WTC11 (cell line): ENCODE measurements around the gene PPP3CB. TPM values are rescaled to one million over a fixed set of nuclear protein-coding genes. Genes with fewer than 3 reads are reported as not detected.

ENCODE experiments used
- ATAC-seq: fragments of 200-7000 bp; cut with Tn5 transposase; 2 replicates; pipeline ENCODE4 v1.10.0; 2021; ENCODE audit warnings: mild to moderate bottlenecking, moderate library complexity
- CTCF ChIA-PET: fragments of 300-600 bp; sonication (Branson Sonifier 250); formaldehyde crosslinking; loops from one replicate; lab custom pipeline; 2021; ENCODE audit warnings: antibody characterized with exemption; lab: Charles Lee
- POLR2A ChIA-PET: fragments of 350-600 bp; sonication (Branson Sonifier 250); formaldehyde crosslinking; loops from one replicate; lab custom pipeline; 2021; ENCODE audit warnings: antibody characterized with exemption; lab: Charles Lee
- DNase-seq: peaks from one replicate; pipeline ENCODE4 v3.0.0; 2021; ENCODE audit warnings: low spot score
- H3K27ac Mint-ChIP-seq: 2 replicates; pipeline ENCODE4 v1.8.0; 2021; ENCODE audit warnings: mixed read lengths
- H3K27me3 Mint-ChIP-seq: 2 replicates; pipeline ENCODE4 v1.8.0; 2021; ENCODE audit warnings: low read depth, mild to moderate bottlenecking, moderate library complexity, mixed read lengths
- H3K36me3 Mint-ChIP-seq: 2 replicates; pipeline ENCODE4 v1.8.0; 2021; ENCODE audit warnings: mixed read lengths
- H3K4me1 Mint-ChIP-seq: 2 replicates; pipeline ENCODE4 v1.8.0; 2022; ENCODE audit warnings: mixed read lengths
- H3K4me3 Mint-ChIP-seq: 2 replicates; pipeline ENCODE4 v1.8.0; 2021; ENCODE audit warnings: mild to moderate bottlenecking, moderate library complexity, mixed read lengths
- H3K9me3 Mint-ChIP-seq: 2 replicates; pipeline ENCODE4 v1.8.0; 2021; ENCODE audit warnings: mixed read lengths
- AR ChIP-seq: fragments of 250-450 bp; sonication (Bioruptor Pico); IDR thresholded peaks from 2 replicates; pipeline ENCODE4 v1.9.0; 2021; ENCODE audit warnings: mild to moderate bottlenecking
- ATF3 ChIP-seq: sonication (generic); formaldehyde crosslinking; conservative IDR thresholded peaks from 2 replicates; pipeline ENCODE4 v1.8.1; 2022; ENCODE audit warnings: mild to moderate bottlenecking, missing genetic modification reagents
- E2F4 ChIP-seq: sonication (generic); formaldehyde crosslinking; IDR thresholded peaks from 2 replicates; pipeline ENCODE4 v1.8.1; 2022; ENCODE audit warnings: low read depth, mild to moderate bottlenecking, moderate library complexity, missing genetic modification reagents, borderline replicate concordance
- GRHL2 ChIP-seq: fragments of 250-450 bp; sonication (Bioruptor Pico); IDR thresholded peaks from 2 replicates; pipeline ENCODE4 v1.8.0; 2022; ENCODE audit warnings: mild to moderate bottlenecking, moderate library complexity; ENCODE audit not compliant: insufficient replicate concordance, severe bottlenecking
- IRF2 ChIP-seq: sonication (generic); formaldehyde crosslinking; IDR thresholded peaks from 2 replicates; pipeline ENCODE4 v1.8.0; 2022; ENCODE audit warnings: low read depth, missing genetic modification reagents, borderline replicate concordance
- JAZF1 ChIP-seq: fragments of 250-450 bp; sonication (Bioruptor Pico); IDR thresholded peaks from 2 replicates; pipeline ENCODE4 v1.9.0; 2021; ENCODE audit warnings: moderate library complexity, mild to moderate bottlenecking, inconsistent platforms
- SMAD4 ChIP-seq: sonication (generic); formaldehyde crosslinking; IDR thresholded peaks from 2 replicates; pipeline ENCODE4 v1.8.0; 2022; ENCODE audit warnings: mild to moderate bottlenecking, missing genetic modification reagents
- SOX15 ChIP-seq: fragments of 250-450 bp; sonication (Bioruptor Pico); IDR thresholded peaks from 2 replicates; pipeline ENCODE4 v1.9.0; 2021; ENCODE audit warnings: mild to moderate bottlenecking
- TCF7 ChIP-seq: sonication (generic); formaldehyde crosslinking; IDR thresholded peaks from 2 replicates; pipeline ENCODE4 v1.8.0; 2022; ENCODE audit warnings: mild to moderate bottlenecking, low read depth, missing genetic modification reagents, moderate library complexity
- USF1 ChIP-seq: sonication (generic); formaldehyde crosslinking; IDR thresholded peaks from 2 replicates; pipeline ENCODE4 v1.8.0; 2022; ENCODE audit warnings: mild to moderate bottlenecking, missing genetic modification reagents
- ZNF423 ChIP-seq: fragments of 250-450 bp; sonication (Bioruptor Pico); IDR thresholded peaks from 2 replicates; pipeline ENCODE4 v2.1.2; 2022; ENCODE audit warnings: mild to moderate bottlenecking, moderate library complexity
- ZNF512 ChIP-seq: sonication (generic); formaldehyde crosslinking; IDR thresholded peaks from 2 replicates; pipeline ENCODE4 v1.8.1; 2022; ENCODE audit warnings: missing genetic modification reagents, borderline replicate concordance
- ZSCAN18 ChIP-seq: fragments of 250-450 bp; sonication (Bioruptor Pico); IDR thresholded peaks from 2 replicates; pipeline ENCODE4 v2.1.2; 2022; ENCODE audit warnings: mild to moderate bottlenecking, moderate library complexity
- total RNA-seq: library from RNA; stranded (reverse); gene quantifications from 3 replicates; pipeline ENCODE4 v1.2.3, GENCODE V29; 2021

PPP3CB gene
- total RNA-seq, 1 experiment from 2014 or later = 30.0 TPM

GRCh38 chr10:73485320-73485719, 10.5 kb downstream of the PPP3CB start (continued):
- TF ChIP-seq USF1 (CRISPR knock-in tag) (no peak), SMAD4 (CRISPR knock-in tag) (no peak)

- H3K4me3 Mint-ChIP-seq = no peak overlapping the region
- no peak for DNase-seq
- ATAC-seq = no peak
- 0 out of 2 replicates have a peak, but pooled peaks cover 4% of the 10 kb centered on the region for H3K9me3 Mint-ChIP-seq
- H3K27ac Mint-ChIP-seq = no peak overlapping the region
- no peaks in the 10 kb centered on the region for H3K4me1 Mint-ChIP-seq
- peaks cover 34% of the 10 kb centered on the region for H3K36me3 Mint-ChIP-seq
- TF ChIP-seq AR (no peak), ZSCAN18 (CRISPR knock-in tag) (no peak), ZNF512 (CRISPR knock-in tag) (no peak), IRF2 (CRISPR knock-in tag) (no peak), ZNF423 (CRISPR knock-in tag) (no peak), E2F4 (CRISPR knock-in tag) (no peak), USF1 (CRISPR knock-in tag) (no peak)
- POLR2A ChIA-PET = no interaction called here
- H3K27me3 Mint-ChIP-seq = no peaks in the 10 kb centered on the region
- CTCF ChIA-PET = no interaction called here
These were observed 15.7 kb downstream of the PPP3CB start for GRCh38 chr10:73480158-73480557.

- Mint-ChIP-seq H3K36me3 (peaks cover 42% of the 10 kb centered on the region), H3K27ac (no peak overlapping the region), H3K9me3 (0 out of 2 replicates have a peak, but pooled peaks cover 4% of the 10 kb centered on the region), H3K4me1 (no peaks in the 10 kb centered on the region), H3K27me3 (no peaks in the 10 kb centered on the region), H3K4me3 (no peak overlapping the region)
- CTCF ChIA-PET = no interaction called here
- ATAC-seq = no peak
- POLR2A ChIA-PET = no interaction called here
- DNase-seq = no peak
- TF ChIP-seq JAZF1 (CRISPR knock-in tag) (no peak), GRHL2 (CRISPR knock-in tag) (no peak), TCF7 (CRISPR knock-in tag) (no peak), SOX15 (no peak), ATF3 (CRISPR knock-in tag) (no peak), ZNF512 (CRISPR knock-in tag) (no peak)
These were observed 17.2 kb downstream of the PPP3CB start for GRCh38 chr10:73478636-73479035.
